GM13976 (cell line): ENCODE measurements around the gene NCBP1.

Experiments
- DNase-seq: peaks from one replicate; pipeline ENCODE4 v3.0.0; 2012; ENCODE audit warnings: low spot score
- in situ Hi-C: fragments of 300-500 bp; cut with MboI; formaldehyde crosslinking; loops from one replicate; pipeline ENCODE4 v1.12.0; 2022; ENCODE audit warnings: low sequenced_read_pairs, mixed read lengths, inconsistent platforms; ENCODE audit not compliant: unreplicated experiment
- TF ChIP-seq, protein P1 (sequence below): IDR thresholded peaks from 2 replicates; pipeline ENCODE4 v1.5.1; 2012; ENCODE audit warnings: borderline replicate concordance, mild to moderate bottlenecking; ENCODE audit not compliant: insufficient read depth; ENCODE audit errors: extremely low read depth, missing control alignments, control extremely low read depth

The NCBP1 gene

DNA sequence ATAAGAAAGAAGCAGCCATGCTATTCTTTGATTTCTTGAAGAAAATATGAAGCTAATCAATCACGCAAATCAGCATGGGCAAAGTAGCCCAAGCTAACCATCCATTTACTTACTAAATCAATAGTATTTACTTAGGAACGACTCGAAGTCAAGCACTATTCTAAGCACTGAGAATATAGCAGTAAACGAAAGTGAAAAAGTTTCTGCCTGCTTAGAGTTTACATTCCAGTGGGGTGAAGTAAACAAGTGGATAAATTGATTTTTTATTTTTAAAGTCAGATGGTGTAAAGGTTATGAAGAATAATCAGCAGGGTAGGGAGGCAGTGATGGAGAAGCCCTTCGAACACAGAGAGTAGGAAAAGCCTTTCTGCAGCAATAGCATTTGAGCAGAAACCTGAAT, 6.0 kb upstream of the NCBP1 start:
- TF ChIP-seq, protein P1, sequence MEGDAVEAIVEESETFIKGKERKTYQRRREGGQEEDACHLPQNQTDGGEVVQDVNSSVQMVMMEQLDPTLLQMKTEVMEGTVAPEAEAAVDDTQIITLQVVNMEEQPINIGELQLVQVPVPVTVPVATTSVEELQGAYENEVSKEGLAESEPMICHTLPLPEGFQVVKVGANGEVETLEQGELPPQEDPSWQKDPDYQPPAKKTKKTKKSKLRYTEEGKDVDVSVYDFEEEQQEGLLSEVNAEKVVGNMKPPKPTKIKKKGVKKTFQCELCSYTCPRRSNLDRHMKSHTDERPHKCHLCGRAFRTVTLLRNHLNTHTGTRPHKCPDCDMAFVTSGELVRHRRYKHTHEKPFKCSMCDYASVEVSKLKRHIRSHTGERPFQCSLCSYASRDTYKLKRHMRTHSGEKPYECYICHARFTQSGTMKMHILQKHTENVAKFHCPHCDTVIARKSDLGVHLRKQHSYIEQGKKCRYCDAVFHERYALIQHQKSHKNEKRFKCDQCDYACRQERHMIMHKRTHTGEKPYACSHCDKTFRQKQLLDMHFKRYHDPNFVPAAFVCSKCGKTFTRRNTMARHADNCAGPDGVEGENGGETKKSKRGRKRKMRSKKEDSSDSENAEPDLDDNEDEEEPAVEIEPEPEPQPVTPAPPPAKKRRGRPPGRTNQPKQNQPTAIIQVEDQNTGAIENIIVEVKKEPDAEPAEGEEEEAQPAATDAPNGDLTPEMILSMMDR: no peak
- no peak for DNase-seq
- in situ Hi-C loops: no loop called here

DNA sequence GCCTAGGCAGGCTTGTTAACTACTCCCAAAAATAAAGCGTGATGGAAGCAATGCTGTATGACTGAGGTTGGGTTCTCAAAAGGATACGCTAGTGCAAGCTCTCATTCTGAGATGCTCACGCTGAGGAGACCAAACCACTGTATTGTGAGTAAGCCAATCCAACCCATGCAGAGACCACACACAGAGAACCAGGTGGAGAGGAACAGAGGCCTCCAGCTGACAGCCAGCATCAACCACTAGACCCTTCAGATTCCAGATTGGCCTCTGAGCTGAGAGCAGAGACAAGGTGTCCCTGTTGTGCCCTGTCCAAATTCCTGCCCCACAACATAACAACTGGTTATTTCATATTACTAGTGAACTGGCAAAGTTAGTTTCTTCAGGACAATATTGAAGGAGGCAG, 5.0 kb upstream of the NCBP1 start:
- no peak for DNase-seq
- in situ Hi-C loops: no loop called here
- TF ChIP-seq, protein P1: no peak

DNA sequence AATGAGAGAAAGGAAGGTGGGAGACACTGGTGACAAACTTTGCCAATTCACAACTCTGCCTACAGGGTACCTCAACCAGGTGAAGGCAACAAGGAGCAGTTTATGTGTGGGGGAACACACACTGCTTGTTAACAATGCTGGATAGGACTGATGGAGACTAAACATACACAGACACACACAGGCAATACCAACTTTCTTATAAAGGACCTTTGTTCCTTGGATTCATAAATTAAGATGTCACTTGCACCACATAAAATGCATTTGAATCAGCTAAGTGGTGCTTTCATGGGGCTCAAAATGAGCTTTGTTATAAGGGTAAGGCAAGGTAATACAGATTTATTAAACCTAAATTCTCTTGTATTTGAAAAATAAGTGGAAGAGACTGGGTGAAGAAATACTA, 4.5 kb upstream of the NCBP1 start:
- TF ChIP-seq, protein P1: no peak
- in situ Hi-C loops: no loop called here
- DNase-seq: no peak

DNA sequence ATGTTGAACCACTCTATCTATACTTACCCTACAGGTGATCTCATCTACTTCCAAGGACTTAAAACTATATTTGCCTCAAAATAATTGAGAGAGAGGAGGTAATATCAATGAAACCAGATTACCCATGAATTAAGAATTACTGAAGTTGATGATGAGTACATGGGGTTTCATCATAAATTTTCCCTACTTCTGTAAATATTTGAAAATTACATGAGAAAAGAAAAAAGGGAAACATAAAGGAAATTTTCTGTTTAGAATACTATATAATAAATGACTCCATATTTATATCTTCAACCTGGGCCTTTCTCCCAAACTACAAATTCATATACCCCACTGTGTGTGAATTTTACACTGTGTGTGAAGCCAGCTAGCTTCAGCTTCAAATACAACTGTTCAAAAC, 3.0 kb upstream of the NCBP1 start:
- TF ChIP-seq, protein P1: no peak
- DNase-seq: no peak
- in situ Hi-C loops: no loop called here

DNA sequence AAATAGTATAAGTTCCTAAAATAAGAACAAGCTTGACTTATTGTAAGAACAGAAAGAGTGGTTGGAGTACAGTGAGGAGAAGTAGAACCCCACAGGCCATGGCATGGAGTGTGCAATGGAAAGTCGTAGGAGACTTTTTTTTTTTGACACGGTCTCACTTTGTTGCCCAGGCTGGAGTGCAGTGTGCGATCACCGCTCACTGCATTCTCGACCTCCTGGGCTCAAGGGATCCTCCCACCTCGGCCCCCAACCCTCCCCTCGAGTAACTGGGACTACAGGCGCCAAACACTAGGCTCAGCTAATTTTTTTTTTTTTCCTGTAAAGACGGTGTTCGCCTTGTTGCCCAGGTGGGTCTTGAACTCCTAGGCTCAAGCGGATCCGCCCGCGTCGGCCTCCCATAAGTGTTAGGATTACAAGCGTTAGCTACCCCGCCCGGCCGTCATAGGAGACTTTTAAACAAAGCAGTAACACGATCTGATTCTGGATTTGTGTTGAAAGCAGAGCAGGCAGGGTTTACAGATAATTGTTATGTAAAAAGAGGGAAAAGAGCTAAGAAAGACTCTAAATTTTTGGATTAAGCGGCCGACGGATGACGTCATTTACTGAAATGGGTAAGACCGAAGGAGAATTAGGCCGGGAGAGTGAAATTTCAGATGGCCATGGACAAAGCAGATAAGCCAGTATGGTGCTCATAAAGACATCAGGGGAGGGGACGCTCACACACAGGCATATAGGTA, 1.2 kb upstream of the NCBP1 start:
- TF ChIP-seq, protein P1: no peak
- in situ Hi-C loops: no loop called here
- DNase-seq: no peak

DNA sequence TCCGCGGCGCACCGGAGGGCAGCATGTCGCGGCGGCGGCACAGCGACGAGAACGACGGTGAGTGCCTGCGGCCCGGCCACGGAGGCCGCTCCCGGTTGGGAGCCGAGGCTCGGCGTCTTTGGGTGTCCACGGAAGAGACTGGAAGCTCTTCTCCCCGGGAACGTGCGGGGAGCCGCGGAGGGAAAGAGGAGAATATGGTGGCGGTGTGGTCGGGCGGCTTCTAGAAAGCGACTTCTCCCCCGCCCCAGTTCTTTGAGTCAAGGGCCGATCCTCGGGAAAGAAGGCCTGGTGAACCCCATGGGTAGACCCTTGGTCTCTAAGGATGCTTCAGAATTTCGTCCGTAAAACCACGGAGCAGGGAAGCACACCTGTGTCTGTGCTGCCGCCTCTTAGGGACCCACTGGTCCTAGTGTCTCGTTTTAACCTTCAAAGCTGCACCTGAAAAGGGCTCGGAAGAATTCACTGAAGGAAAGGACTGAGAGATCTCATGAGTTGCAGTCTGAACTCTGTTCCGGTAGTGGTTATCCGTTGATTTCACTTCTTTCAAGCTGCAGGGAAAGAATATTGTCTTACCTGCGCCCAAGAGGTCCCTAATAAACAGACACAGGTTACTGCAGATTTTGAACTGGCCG, 354 bp downstream of the NCBP1 start:
- DNase-seq: no peak
- TF ChIP-seq, protein P1: no peak
- in situ Hi-C loops: no loop called here

DNA sequence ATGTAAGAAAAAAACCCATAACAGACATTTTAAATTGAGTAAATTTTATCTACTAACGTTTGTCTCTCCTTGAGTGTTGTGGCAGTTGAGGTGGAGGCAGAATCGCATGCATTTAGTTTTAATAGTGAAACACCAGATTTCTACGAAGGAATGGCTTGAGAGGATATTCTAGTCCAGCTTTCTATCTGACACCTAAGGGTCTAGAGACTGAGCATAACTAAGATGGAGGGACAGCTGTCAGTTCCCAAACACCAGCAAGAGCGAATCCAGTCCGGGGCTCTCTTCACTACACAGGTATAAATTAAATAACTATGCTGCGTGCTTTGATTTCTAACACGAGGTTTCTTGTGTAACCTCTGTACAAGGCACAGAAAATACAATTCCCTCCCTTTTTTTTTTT, 1.4 kb downstream of the NCBP1 start:
- TF ChIP-seq, protein P1: no peak
- no peak for DNase-seq
- in situ Hi-C loops: no loop called here
